ENCODE results near the gene RHOF. TPM values are rescaled to one million over a fixed set of nuclear protein-coding genes. Genes with fewer than 3 reads are reported as not detected.

The RHOF gene
- total RNA-seq, 1 experiment from 2014 or later: 29.1 TPM

DNA sequence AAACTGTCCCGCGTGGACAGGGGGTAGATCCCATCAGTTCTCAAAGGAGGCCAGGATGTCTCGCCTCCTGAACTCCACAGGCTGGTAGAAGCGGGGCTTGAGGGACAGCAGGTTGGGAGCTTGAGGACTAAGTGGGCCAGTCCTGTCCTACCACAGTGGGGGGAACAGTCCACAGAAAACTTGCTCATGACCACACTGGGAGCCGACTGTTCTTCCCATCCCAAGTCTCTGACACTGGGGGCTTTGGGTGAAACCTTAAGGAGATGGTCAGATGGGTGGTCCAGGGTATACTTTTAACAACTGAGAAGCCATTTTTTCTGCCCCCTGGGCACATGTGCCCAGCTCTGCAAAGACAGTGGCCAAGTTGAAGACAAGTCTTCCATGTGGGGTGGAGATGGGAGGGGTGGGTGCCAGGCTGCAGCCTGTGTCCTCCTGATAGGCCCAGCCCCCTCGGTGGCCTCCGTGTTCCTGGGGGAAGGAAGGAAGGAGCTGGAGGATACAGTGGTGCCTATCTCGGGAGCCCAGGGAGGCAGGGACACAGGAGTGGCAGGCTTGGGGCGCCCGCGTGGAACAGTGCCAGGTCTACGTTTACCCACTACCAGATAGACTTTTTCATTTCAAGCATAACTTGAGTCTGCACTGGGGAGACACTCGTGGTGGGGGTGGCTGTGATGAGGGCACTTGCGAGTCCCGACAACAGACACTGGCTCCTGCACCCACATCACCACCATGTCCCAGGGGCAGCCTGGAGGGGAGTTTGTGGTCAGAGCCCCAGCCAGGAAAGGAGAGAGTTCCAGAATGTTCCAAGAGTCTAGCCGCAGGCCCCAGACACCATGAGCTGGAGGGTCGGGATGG lies 14.7 kb downstream of the RHOF start:
- Histone ChIP-seq H4K8ac (replicated peaks; ENCODE audit: insufficient read length, low read depth, low read length) (no peak overlapping the region), H3K4ac (ENCODE audit: low read depth, low read length) (no peak overlapping the region), H2BK120ac (ENCODE audit: low read depth, low read length, poor library complexity, severe bottlenecking) (no peak overlapping the region), H3T11ph (ENCODE audit: low read length) (no peak overlapping the region), H3K23ac (ENCODE audit: insufficient read length, low read depth, low read length) (no peak overlapping the region), H3K27me3 (ENCODE audit: insufficient read depth, low read length) (no peaks in the 10 kb centered on the region), H3K23me2 (ENCODE audit: insufficient read length, low read depth, low read length, poor library complexity, severe bottlenecking) (no peaks in the 10 kb centered on the region), H2BK12ac (ENCODE audit: insufficient read length, low read depth, low read length) (no peak overlapping the region), H3K18ac (ENCODE audit: insufficient read length, low read depth, low read length) (no peak overlapping the region), H2BK5ac (ENCODE audit: insufficient read length, low read length) (no peak overlapping the region), H4K91ac (ENCODE audit: insufficient read length, low read depth, low read length) (no peak overlapping the region), H2AK5ac (ENCODE audit: insufficient read length, low read length) (no peak overlapping the region), H2AFZ (ENCODE audit: low read length) (no peak overlapping the region), H4K5ac (ENCODE audit: insufficient read length, low read depth, low read length) (no peak overlapping the region), H3K27ac (ENCODE audit: insufficient read length, low read depth, low read length) (no peak overlapping the region), H3K4me1 (ENCODE audit: insufficient read depth, low read length) (no peaks in the 10 kb centered on the region), H3K4me2 (ENCODE audit: insufficient read depth, insufficient read length, low read length) (no peak overlapping the region), H3K14ac (ENCODE audit: insufficient read depth, low read length) (no peak overlapping the region), H4K20me1 (ENCODE audit: control insufficient read depth, insufficient read depth, insufficient read length) (no peaks in the 10 kb centered on the region), H3K56ac (ENCODE audit: insufficient read length, low read depth, low read length) (no peak overlapping the region), H2BK20ac (ENCODE audit: low read depth, low read length, poor library complexity, severe bottlenecking) (no peak overlapping the region), H2BK15ac (ENCODE audit: low read depth, low read length) (no peak overlapping the region), H3K9ac (ENCODE audit: extremely low read depth, insufficient read length, low read length) (no peak overlapping the region), H3K79me1 (ENCODE audit: insufficient read depth, low read depth, low read length, poor library complexity, severe bottlenecking) (no peaks in the 10 kb centered on the region), H3K79me2 (ENCODE audit: insufficient read depth, low read length) (no peaks in the 10 kb centered on the region), H3K9me3 (ENCODE audit: control insufficient read depth, low read depth, low read length) (no peaks in the 10 kb centered on the region)
- TF ChIP-seq, protein P1, sequence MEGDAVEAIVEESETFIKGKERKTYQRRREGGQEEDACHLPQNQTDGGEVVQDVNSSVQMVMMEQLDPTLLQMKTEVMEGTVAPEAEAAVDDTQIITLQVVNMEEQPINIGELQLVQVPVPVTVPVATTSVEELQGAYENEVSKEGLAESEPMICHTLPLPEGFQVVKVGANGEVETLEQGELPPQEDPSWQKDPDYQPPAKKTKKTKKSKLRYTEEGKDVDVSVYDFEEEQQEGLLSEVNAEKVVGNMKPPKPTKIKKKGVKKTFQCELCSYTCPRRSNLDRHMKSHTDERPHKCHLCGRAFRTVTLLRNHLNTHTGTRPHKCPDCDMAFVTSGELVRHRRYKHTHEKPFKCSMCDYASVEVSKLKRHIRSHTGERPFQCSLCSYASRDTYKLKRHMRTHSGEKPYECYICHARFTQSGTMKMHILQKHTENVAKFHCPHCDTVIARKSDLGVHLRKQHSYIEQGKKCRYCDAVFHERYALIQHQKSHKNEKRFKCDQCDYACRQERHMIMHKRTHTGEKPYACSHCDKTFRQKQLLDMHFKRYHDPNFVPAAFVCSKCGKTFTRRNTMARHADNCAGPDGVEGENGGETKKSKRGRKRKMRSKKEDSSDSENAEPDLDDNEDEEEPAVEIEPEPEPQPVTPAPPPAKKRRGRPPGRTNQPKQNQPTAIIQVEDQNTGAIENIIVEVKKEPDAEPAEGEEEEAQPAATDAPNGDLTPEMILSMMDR (conservative IDR thresholded peaks at IDR 0.05): no peak
- Mint-ChIP-seq H3K9me3 (no peaks in the 10 kb centered on the region), H3K27ac (peak overlapping the region; percentile 53 to 74 (median 70); a peak in 4 of 7 replicates), H3K27me3 (ENCODE audit: low read depth) (peaks cover 5% of the 10 kb centered on the region; the same call in 1 of the 2 replicates), H3K36me3 (ENCODE audit: insufficient read depth in 1 of 3, low read depth in 3 of 3) (peaks cover 5 to 20% (median 16%) of the 10 kb centered on the region in 3 experiments; a peak in 6 of 7 replicates), H3K4me1 (peaks cover 20 to 27% of the 10 kb centered on the region in 2 experiments), H3K4me3 (no peak overlapping the region)
- no CpG with 5 or more reads among the region's 17 CpGs for WGBS (ENCODE audit: extremely low coverage, insufficient read length, low lambda C conversion rate)
- DNase-seq: peak; percentile 42
